AG09309 (cell line): ENCODE results near the gene GPSM1.

Experiments
- DNase-seq: peaks from one replicate; pipeline ENCODE4 v3.0.0-alpha.2; 2010; ENCODE audit warnings: low read depth
- H3K4me3 ChIP-seq: 2 replicates; pipeline ENCODE4 v1.5.1; 2011; ENCODE audit warnings: mild to moderate bottlenecking, low read depth, low read length, moderate library complexity; ENCODE audit not compliant: control insufficient read depth
- CTCF ChIP-seq: IDR thresholded peaks from 2 replicates; pipeline ENCODE4 v1.5.1; 2011; ENCODE audit warnings: mild to moderate bottlenecking, low read depth, low read length, inconsistent platforms; ENCODE audit not compliant: insufficient read depth, control insufficient read depth; ENCODE audit errors: missing control alignments

Gene GPSM1

DNA sequence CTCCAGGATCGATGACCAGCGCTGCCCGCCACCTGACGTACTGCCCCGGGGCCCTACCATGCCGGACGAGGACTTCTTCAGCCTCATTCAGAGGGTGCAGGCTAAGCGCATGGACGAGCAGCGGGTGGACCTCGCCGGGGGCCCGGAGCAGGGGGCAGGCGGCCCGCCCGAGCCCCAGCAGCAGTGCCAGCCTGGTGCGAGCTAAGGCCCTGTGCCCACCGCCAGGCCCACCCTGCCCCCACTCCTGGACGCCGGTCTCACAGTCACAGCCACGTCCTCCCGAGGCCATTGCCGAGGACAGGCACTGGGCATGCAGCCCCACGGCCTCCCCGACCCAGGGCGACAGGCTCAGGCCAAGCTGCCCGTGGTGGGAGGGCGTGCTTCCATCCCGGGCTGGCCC, 30.7 kb downstream of the GPSM1 start:
- no peak overlapping the region for H3K4me3 ChIP-seq
- TF ChIP-seq CTCF = no peak
- no peak for DNase-seq

DNA sequence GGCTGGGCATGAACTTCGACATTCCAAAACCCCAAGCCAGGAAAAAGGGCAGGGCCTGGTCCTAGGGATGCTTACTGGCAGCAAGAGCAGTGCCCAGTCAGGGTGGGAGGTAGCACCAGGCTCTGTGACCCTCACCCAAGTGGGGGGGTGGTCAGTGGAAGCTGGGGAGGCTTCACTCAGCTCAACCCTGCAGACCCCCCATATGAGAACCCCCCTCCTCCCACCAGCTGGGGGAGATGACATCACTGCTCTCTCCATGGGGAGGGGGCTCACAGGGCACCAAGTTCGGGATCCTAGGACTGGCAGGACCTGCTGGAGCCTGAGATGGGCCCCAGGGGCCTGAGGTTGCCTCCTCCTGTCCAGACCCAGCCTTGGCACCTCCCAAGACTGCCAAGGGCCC, 31.5 kb downstream of the GPSM1 start:
- DNase-seq = no peak
- no peak for TF ChIP-seq CTCF
- H3K4me3 ChIP-seq = no peak overlapping the region

GRCh38 chr9:136359774-136360718, 32.7 kb downstream of the GPSM1 start:
- no peak overlapping the region for H3K4me3 ChIP-seq
- TF ChIP-seq CTCF = no peak
- no peak for DNase-seq

- no peak for TF ChIP-seq CTCF
Measured at GRCh38 chr9:136361047-136361753, 33.9 kb downstream of the GPSM1 start.

DNA sequence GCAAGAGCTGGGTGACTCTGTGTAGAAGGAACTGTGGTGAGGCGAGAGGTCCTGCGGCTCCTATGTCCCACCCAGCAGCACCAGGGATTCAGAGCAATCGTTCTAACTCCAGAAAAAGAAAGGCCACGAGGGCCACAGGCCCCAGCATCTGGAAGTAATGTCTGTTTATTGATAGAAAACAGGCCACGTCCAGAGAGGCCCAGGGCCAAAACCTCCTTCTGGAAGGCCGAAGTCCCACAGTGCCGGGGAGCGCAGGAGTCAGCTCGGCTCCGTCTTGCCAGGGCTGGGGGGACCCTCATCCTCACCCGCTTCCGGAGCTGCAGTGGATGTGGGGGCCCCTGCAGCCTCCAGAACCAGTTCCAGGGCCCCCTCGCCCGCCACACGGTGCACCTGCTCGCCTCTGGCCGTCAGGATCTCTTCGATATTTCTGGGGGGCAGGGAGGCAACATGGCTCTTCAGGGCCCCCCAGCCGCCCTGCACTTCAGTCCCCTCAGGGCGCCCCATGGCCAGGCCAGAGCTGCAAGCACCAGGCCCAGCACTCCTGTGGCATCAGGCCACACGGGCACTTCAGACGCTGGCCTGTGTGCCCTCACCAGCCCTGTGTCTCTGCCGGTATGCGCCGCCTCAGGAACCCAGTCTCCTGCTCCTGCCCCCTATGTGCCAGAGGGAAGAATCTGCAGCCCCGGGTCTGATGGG, 34.6 kb downstream of the GPSM1 start:
- no peak for TF ChIP-seq CTCF
- peak overlapping the region; percentile 1; the same call in 1 of the 2 replicates for H3K4me3 ChIP-seq
- DNase-seq = no peak

More at GRCh38 chr9:136361047-136361753, 33.9 kb downstream of the GPSM1 start:
- DNase-seq = no peak
- no peak overlapping the region for H3K4me3 ChIP-seq

DNA sequence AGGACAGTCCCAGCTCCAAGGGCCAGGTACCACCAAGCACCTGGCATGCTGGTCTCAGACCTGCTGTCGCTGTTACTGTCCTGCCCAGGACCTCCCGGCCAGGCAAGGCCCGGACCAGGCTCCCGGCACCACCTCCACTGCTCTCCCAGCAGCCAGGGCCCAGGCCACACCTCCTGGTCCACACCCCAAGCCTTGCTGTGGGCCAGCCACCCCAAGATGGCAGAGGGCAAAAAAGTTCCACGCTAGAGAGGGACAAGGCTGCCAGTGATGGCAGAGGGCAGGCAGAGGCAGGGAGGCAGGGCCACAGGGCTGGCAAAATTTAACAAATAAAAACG, 35.1 kb downstream of the GPSM1 start:
- TF ChIP-seq CTCF = no peak

More for the DNA sequence above, 35.1 kb downstream of the GPSM1 start:
- DNase-seq = no peak
- peak overlapping the region; percentile 1; the same call in 1 of the 2 replicates for H3K4me3 ChIP-seq
